Activated naive CD4-positive, alpha-beta T cell treated with anti-CD3 and anti-CD28 coated beads, Interleukin-2, amount 10 ng/mL, durations not matched to agents 7 days and 5 days (primary cell): Measurements from ENCODE around the gene GGN.

Experiments
- CTCF ChIA-PET: fragments of 350-600 bp; sonication (Branson Sonifier 250); formaldehyde crosslinking; loops from one replicate; lab custom pipeline; 2021; ENCODE audit warnings: antibody characterized with exemption; lab: Charles Lee
- DNase-seq: peaks from one replicate; pipeline ENCODE4 v3.0.0-alpha.2; 2020
- H3K27ac Mint-ChIP-seq: one replicate; pipeline ENCODE4 v1.8.0; 2021; ENCODE audit warnings: mild to moderate bottlenecking, moderate library complexity, mixed read lengths
- H3K27me3 Mint-ChIP-seq: one replicate; pipeline ENCODE4 v1.8.0; 2021; ENCODE audit warnings: mild to moderate bottlenecking, mixed read lengths
- H3K36me3 Mint-ChIP-seq: one replicate; pipeline ENCODE4 v1.8.0; 2021; ENCODE audit warnings: mixed read lengths
- H3K4me1 Mint-ChIP-seq: one replicate; pipeline ENCODE4 v1.8.0; 2021; ENCODE audit warnings: mixed read lengths
- H3K4me3 Mint-ChIP-seq: one replicate; pipeline ENCODE4 v1.8.0; 2021; ENCODE audit warnings: mild to moderate bottlenecking, moderate library complexity, mixed read lengths
- H3K9me3 Mint-ChIP-seq: one replicate; pipeline ENCODE4 v1.8.0; 2021; ENCODE audit warnings: mixed read lengths

Gene GGN

DNA sequence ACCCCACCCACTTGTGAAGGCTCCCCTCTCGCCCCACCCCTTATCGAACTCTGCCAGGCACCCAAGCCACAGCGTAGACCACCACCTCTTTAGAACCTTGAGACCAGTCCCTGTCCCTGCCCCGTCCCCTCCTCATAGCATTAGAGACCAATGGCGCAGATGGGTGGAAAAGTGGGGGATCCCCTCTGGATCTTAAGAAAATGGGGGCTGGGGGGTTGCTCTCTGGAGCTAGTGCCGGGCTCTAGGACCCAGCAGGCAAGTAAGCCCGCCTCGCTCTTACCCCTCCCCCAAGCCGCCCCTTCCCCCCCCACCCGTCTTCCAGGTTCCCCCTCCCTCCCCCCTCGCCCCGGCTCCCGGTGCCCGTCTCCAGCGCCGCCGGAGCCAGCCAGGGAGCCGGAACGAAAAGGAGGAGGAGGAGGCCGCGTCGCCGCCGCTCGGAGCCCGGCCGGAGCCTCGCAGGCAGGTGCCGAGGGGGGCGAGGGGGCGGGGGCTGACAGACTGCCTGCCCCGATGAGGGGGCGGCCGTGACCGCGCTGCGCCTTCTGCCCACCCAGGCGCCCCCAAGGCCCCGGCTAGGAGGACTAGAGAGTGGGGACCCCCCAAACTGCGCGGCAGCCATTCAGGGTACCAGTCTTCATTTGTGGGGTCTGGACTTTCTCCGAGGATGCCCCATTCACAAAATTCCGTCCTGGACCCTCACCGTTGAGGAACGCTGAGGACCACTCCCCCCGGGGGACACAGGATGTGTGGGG, 691 bp upstream of the GGN start, which contains the start of gene SPRED3:
TSS of gene SPRED3 (plus strand) at position 349 of the 752 bp plus-strand sequence. CDS start 1,606 bp downstream, outside the sequence.
- Mint-ChIP-seq H3K27ac (peak within 1 kb of the TSS; percentile 35), H3K27me3 (peaks cover 87% of the 10 kb centered on the region), H3K4me1 (peaks cover 21% of the 10 kb centered on the region), H3K36me3 (peaks cover 15% of the 10 kb centered on the region), H3K9me3 (no peaks in the 10 kb centered on the region), H3K4me3 (peak within 1 kb of the TSS; percentile 75)
- CTCF ChIA-PET, result interaction anchor here (1.0 to 3.9 kb wide), 4 partner anchors 14 to 246 kb away, joined by 3 to 17 read pairs (median 4); partner anchors contain the start of gene FAM98C
- peak; percentile 41 for DNase-seq

DNA sequence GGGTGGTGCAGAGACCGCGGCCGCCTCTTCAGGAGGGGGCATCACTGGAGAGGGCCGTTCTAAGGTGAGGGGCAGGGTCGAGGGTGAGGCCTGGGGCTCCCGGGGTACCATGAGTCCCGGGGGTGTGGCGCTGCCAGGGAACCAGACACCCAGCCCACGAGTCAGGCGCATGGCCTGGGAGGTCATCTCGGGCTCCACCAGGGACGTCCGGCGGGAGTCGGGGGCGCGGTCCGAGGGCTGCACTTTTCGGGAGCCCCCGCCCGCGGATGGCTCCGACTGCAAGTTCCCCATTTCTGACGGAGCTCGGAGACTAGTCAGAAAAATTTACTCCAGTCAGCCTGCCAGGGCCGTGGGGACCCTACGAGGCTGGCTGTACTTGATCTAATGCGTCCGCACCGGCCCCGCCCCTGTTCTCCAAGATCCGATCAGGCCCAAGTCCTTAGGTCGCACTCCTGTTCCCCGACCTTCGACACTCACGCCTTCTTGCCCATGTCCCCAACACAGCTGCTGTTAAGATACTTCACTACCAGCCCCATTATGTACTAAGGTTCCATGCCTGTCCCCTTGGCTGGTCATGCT, 774 bp downstream of the GGN start:
- Mint-ChIP-seq H3K27me3 (peaks cover 79% of the 10 kb centered on the region), H3K4me1 (peaks cover 21% of the 10 kb centered on the region), H3K36me3 (peaks cover 27% of the 10 kb centered on the region), H3K9me3 (no peaks in the 10 kb centered on the region), H3K4me3 (peak overlapping the region; percentile 60), H3K27ac (no peak overlapping the region)
- CTCF ChIA-PET, result interaction anchor here (0.7 to 3.9 kb wide), 4 partner anchors 15 to 247 kb away, joined by 3 to 17 read pairs (median 4); partner anchors contain the start of genes CATSPERG and FAM98C
- no peak for DNase-seq

DNA sequence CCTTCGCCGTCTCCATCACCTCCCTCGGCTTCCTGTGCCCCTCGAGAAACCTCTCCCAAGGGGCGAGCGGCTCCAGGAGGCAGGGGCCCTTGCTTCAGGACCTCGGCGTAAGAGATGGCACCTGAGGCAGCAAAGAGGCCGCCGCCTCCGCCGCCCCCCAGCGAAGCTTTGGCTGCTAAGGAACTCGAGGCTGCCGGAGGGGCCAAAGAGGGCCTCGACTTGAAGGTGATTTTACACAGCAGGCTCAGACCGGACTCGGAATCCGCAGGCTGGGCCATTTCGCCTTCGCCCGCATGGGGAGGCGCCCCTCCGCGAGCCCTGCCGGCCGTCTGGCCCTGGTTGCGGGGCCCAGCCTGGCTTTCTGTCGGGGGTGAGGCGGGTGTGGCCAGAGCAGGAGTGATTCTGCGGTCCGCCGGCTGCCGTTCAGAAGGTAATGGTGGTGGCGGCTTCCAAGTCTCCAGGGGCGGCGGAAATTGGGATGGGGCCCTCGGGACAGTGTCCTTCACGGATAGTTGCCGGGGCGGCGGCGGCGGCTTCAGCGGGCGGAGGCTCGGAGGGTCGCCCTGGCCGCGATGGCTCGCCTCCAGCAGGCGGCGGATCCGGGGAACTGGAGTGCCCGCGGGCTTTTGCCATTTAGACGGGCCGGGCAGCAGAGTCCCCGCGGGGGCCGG, 1.4 kb downstream of the GGN start:
- Mint-ChIP-seq H3K9me3 (no peaks in the 10 kb centered on the region), H3K27ac (no peak overlapping the region), H3K36me3 (peaks cover 34% of the 10 kb centered on the region), H3K27me3 (peaks cover 73% of the 10 kb centered on the region), H3K4me3 (no peak overlapping the region), H3K4me1 (peaks cover 21% of the 10 kb centered on the region)
- CTCF ChIA-PET, result interaction anchor here (3.9 kb wide), 1 partner anchor 16 kb away, joined by 17 read pairs; the partner anchor contains the start of gene FAM98C
- no peak for DNase-seq

DNA sequence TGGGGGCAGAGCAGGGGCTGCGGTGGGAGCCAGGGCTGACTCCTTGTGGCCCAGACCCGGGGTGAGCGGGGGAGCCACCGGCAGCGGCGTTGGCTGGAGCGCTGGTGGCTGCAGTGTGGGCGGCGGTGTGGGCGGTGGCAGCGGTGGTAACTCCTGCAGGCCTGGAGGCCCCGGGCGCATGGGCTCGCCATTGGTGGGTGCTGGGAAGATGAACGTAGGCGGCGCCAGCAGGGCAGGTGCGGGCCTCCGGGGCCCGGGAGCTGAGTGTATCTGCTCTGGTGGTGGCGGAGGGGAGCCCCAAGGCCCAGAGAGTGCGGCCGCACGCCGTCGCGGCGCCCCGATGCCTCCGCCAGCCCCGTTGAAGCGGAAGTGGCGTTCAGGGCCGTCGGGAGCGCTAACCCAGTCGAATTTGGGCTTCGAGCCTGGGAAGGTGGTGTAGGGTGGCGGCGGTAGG, 2.0 kb downstream of the GGN start:
- Mint-ChIP-seq H3K36me3 (peaks cover 38% of the 10 kb centered on the region), H3K27me3 (peaks cover 67% of the 10 kb centered on the region), H3K4me3 (no peak overlapping the region), H3K9me3 (no peaks in the 10 kb centered on the region), H3K27ac (no peak overlapping the region), H3K4me1 (peaks cover 21% of the 10 kb centered on the region)
- DNase-seq, result no peak
- CTCF ChIA-PET, result interaction anchor here (1.0 kb wide), 1 partner anchor 11 kb away, joined by 3 read pairs; the partner anchor contains the start of gene PSMD8

DNA sequence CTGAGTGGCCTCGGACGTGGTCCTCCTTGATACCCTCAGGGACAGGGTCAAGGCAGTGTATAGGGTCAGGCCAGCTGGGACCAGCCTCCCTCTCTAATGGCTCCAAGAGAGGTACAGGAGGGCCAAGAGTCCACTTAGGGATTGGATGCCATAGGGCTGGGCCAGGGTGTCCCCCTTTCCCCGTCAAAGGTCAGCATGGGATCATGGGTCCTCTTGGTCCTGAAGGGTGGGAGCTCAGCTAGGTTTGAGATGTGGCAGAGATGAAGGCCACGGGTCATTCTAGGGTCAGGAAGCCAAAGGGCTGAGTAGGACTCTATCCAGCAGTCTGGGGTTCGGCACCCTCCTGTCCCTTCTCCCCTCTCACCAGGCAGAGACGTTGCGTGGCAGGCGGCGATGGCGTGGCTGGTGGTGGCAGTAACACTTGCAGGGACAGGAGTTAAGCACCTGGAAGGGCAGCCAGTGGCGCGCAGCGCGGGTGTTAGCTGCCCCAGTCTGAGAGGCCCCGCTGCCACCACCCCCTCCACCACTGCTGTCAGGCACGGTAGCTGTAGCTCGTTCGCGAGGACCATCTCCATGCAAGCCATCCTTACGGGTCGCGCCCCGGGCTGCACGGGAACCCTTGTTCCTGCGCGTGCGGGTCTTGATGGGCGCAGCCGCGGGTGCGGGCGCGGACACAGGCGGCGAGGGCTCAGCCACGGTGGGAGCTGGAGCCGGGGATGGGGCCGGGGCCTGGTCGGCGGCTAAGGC, 2.6 kb downstream of the GGN start:
- H3K27me3 Mint-ChIP-seq, result peaks cover 61% of the 10 kb centered on the region
- CTCF ChIA-PET, result interaction anchor here (0.7 to 1.7 kb wide), 3 partner anchors 11 to 243 kb away, joined by 3 to 4 read pairs (median 3); partner anchors contain the start of genes FAM98C and PSMD8
- DNase-seq, result no peak
- no peak overlapping the region for H3K4me3 Mint-ChIP-seq
- no peaks in the 10 kb centered on the region for H3K9me3 Mint-ChIP-seq
- peaks cover 21% of the 10 kb centered on the region for H3K4me1 Mint-ChIP-seq
- peaks cover 38% of the 10 kb centered on the region for H3K36me3 Mint-ChIP-seq
- H3K27ac Mint-ChIP-seq, result no peak overlapping the region

DNA sequence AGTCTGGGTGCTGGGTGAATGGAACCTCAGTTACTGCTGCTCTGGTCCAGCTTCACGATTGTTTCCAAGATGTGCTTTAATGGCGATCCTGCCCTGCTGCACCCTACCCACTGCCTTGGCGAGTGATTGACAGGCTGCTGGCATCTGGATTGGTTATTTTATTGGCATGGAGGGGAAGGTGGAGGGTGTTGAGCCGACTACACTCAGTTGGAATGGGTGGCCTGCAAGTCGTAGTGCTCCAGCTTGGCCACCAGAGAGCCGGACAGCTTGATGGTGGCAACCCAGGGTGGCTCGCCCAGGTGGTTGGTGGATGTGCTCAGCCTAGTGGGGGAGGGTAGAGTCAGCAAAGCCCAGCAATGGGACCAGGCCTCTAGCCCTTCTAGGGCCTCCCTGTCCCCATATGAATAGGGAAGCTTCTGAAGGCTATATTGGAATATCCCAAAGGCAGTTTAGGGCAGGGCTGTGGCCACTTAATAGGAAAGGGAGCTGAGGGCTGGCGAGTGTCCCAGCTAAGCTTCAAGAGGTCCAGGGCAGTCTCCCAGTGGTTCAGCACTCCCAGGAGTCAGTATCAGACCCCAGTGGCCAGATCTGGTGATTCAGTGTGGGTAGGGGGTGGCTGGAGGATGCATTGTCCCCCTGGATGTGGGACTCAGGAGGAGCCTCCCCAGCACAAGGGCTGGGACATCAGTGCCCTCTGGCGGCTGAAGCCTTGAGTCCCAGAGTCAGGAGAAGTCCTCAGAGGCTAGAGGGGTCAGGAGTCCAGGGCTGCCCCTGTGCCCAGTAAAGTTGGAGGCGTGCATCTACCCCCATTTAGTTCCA, 3.4 kb downstream of the GGN start:
- Mint-ChIP-seq H3K27ac (no peak overlapping the region), H3K27me3 (peaks cover 53% of the 10 kb centered on the region), H3K4me1 (peaks cover 16% of the 10 kb centered on the region), H3K36me3 (peaks cover 41% of the 10 kb centered on the region), H3K4me3 (no peak overlapping the region), H3K9me3 (no peaks in the 10 kb centered on the region)
- no peak for DNase-seq
- CTCF ChIA-PET, result interaction anchor here (0.7 to 1.7 kb wide), 3 partner anchors 10 to 242 kb away, joined by 3 to 4 read pairs (median 3); partner anchors contain the start of genes FAM98C and PSMD8

DNA sequence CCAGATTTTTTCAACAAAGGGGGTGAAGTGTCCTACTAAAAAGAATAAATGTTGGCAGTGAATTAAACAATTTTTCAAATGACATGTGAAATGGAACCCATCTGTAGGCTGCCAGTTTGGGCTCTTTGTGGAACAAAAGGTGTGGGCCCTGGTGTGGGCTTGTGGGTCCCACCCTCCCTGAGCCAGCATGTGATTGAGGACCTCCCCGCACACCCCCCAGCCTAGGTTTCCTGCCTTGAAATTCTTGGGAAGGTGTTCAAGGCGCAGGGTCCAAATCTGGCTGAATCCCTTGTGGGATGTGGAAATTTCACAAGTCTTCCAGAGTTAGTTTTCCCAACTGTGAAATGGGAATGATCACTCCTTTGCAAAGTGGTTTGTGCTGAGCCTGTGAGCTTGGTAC, 4.1 kb downstream of the GGN start:
- DNase-seq, result no peak
- Mint-ChIP-seq H3K4me1 (peaks cover 14% of the 10 kb centered on the region), H3K4me3 (no peak overlapping the region), H3K36me3 (peaks cover 46% of the 10 kb centered on the region), H3K27ac (no peak overlapping the region), H3K27me3 (peaks cover 46% of the 10 kb centered on the region), H3K9me3 (no peaks in the 10 kb centered on the region)
- CTCF ChIA-PET, result interaction anchor here (1.7 kb wide), 1 partner anchor 19 kb away, joined by 4 read pairs; the partner anchor contains the start of gene FAM98C

DNA sequence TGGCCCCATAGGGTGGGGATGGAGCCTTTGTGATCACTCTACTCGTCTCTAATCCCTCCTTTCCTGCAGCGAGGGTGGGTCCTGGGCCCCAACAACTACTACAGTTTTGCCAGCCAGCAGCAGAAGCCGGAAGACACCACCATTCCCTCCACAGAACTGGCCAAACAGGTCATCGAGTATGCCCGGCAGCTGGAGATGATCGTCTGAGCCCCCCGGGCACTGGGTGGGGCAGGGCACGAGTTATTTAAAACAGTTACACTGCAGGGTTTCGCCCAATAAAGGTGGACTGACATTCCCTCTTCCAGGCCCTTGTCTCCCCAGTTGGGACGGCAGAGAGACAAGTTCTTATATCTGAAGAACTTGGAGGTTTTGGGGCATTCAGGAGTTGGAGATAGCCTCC, 4.7 kb downstream of the GGN start:
- Mint-ChIP-seq H3K27ac (no peak overlapping the region), H3K27me3 (peaks cover 41% of the 10 kb centered on the region), H3K4me1 (peaks cover 13% of the 10 kb centered on the region), H3K9me3 (no peaks in the 10 kb centered on the region), H3K4me3 (no peak overlapping the region), H3K36me3 (peaks cover 46% of the 10 kb centered on the region)
- CTCF ChIA-PET, result no interaction called here
- no peak for DNase-seq

DNA sequence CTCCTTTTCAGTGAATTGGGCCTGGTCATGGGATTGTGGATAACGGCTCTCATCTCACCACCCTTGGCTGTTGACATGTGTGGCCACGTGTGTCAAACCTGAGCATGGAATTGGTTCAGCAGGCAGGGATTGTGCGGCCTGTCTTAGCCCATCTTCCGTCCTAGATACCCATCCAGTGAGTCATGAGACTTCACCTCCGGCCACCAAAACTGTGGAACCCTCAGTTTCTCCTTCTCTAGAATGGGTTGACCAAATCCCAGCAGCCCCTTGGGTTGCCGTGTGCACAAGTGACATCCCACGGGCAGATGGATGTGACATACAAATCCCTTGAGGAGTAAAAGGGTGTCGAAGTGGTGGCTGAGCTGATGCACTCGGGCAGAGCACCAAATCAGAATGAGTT, 6.7 kb downstream of the GGN start:
- Mint-ChIP-seq H3K36me3 (peaks cover 49% of the 10 kb centered on the region), H3K4me1 (peaks cover 10% of the 10 kb centered on the region)
- CTCF ChIA-PET, result no interaction called here

DNA sequence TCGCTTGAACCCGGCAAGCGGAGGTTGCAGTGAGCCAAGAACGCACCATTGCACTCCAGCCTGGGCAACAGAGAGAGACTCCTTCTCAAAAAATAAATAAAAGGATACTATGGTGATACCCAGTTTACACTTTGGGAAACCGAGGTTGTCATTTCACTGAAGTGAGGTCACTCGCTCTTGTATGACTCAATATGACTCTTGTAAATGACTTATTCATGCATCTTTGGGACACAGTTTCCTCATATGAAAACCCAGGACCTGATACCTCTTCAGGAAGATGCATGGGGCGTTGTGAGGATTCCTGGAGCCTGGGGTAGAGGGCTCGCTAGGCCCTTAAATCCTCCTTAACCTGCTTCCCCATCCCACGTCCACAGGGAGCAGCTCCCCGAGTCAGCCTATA, 9.0 kb downstream of the GGN start:
- CTCF ChIA-PET, result no interaction called here

More for the DNA sequence above, 6.7 kb downstream of the GGN start:
- Mint-ChIP-seq H3K27ac (no peak overlapping the region), H3K27me3 (peaks cover 21% of the 10 kb centered on the region), H3K9me3 (no peaks in the 10 kb centered on the region), H3K4me3 (no peak overlapping the region)
- no peak for DNase-seq

DNA sequence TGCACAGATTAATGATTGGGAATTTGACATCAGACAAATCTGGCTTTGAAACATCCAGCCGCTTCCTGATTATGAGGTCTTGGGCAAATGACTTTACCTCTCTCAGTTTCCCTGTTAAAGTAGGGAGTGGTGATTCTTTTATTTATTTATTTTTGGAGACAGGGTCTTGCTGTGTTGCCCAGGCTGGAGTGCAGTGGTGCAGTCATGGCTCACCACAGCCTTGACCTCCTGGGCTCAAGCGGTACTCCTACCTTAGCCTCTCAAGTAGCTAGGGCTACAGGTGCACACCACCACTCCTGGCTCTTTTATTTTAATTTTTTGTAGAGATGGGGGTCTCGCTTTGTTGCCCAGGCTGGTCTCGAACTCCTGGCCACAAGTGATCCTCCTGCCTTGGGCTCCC, 10.8 kb downstream of the GGN start:
- H3K4me1 Mint-ChIP-seq, result peaks cover 27% of the 10 kb centered on the region
- CTCF ChIA-PET, result interaction anchor here (1.2 kb wide), 1 partner anchor 26 kb away, joined by 6 read pairs; the partner anchor contains the start of gene FAM98C
- peak overlapping the region; percentile 99 for H3K4me3 Mint-ChIP-seq
- DNase-seq, result no peak
- peaks cover 6% of the 10 kb centered on the region for H3K27me3 Mint-ChIP-seq
- H3K36me3 Mint-ChIP-seq, result peaks cover 35% of the 10 kb centered on the region
- H3K9me3 Mint-ChIP-seq, result no peaks in the 10 kb centered on the region
- peak overlapping the region; percentile 63 for H3K27ac Mint-ChIP-seq

More for the DNA sequence above, 9.0 kb downstream of the GGN start:
- no peak overlapping the region for H3K4me3 Mint-ChIP-seq
- peaks cover 27% of the 10 kb centered on the region for H3K4me1 Mint-ChIP-seq
- no peak overlapping the region for H3K27ac Mint-ChIP-seq
- H3K36me3 Mint-ChIP-seq, result peaks cover 48% of the 10 kb centered on the region
- no peak for DNase-seq
- no peaks in the 10 kb centered on the region for H3K9me3 Mint-ChIP-seq
- no peaks in the 10 kb centered on the region for H3K27me3 Mint-ChIP-seq

DNA sequence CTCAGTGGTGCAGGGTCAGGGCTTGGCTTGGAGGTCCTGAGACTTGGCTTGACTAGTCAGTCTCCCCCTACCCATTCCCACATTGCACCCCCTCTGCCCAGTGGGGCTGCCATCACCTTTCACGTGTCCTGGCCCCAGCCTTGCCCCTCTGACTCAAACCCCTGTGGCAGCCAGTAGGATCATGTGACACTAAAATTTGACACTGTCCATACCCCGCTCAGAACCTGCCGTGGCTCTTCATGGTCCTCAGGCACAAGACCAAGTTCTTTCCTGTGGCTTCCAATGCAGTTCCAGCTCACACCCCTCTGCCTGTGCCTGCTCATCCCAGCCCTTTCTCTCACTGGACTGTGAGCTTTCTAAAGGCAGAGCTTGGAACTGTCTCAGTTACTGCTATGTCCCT, 11.3 kb downstream of the GGN start:
- H3K36me3 Mint-ChIP-seq, result peaks cover 30% of the 10 kb centered on the region
- no peak for DNase-seq
- CTCF ChIA-PET, result no interaction called here
- H3K27ac Mint-ChIP-seq, result peak overlapping the region; percentile 63
- peaks cover 27% of the 10 kb centered on the region for H3K4me1 Mint-ChIP-seq
- H3K9me3 Mint-ChIP-seq, result no peaks in the 10 kb centered on the region
- H3K4me3 Mint-ChIP-seq, result peak overlapping the region; percentile 99
- H3K27me3 Mint-ChIP-seq, result peaks cover 10% of the 10 kb centered on the region
